D721Med (cell line): ENCODE data around the gene PTCD2.

Experiments used
- DNase-seq: peaks from one replicate; pipeline ENCODE4 v3.0.0; 2011; ENCODE audit warnings: low spot score; ENCODE audit not compliant: insufficient read length
- FAIRE-seq: peaks from 2 replicates; lab custom pipeline; 2011; peaks lifted over from hg19 to GRCh38; lab: Jason Lieb, UNC
- TF ChIP-seq, protein P1 (sequence below): IDR thresholded peaks from 2 replicates; pipeline ENCODE4 v1.5.1; 2012; ENCODE audit warnings: mild to moderate bottlenecking, control low read depth; ENCODE audit not compliant: insufficient read depth; ENCODE audit errors: missing control alignments

The PTCD2 gene

DNA sequence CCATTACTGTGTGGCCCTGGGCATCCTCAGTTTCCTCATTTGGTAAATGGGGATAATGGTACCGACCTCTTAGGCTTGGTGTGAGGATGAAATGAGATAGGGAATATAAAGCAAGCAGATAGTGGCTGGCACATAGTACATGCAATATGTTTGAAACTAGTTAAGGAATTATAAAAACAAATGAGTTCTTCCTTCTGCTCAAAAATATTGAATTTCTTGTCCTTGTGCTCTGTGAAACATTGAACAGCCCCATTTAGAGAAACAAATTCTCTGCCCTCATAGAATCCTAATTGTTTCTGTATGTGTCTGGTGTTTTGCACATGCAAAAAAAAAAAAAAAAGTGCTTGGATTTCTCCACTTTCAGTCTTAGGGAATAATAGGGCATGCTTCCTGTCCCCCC lies 39.7 kb downstream of the PTCD2 start:
- TF ChIP-seq, protein P1, sequence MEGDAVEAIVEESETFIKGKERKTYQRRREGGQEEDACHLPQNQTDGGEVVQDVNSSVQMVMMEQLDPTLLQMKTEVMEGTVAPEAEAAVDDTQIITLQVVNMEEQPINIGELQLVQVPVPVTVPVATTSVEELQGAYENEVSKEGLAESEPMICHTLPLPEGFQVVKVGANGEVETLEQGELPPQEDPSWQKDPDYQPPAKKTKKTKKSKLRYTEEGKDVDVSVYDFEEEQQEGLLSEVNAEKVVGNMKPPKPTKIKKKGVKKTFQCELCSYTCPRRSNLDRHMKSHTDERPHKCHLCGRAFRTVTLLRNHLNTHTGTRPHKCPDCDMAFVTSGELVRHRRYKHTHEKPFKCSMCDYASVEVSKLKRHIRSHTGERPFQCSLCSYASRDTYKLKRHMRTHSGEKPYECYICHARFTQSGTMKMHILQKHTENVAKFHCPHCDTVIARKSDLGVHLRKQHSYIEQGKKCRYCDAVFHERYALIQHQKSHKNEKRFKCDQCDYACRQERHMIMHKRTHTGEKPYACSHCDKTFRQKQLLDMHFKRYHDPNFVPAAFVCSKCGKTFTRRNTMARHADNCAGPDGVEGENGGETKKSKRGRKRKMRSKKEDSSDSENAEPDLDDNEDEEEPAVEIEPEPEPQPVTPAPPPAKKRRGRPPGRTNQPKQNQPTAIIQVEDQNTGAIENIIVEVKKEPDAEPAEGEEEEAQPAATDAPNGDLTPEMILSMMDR = no peak
- DNase-seq (no peak), FAIRE-seq (no peak)

DNA sequence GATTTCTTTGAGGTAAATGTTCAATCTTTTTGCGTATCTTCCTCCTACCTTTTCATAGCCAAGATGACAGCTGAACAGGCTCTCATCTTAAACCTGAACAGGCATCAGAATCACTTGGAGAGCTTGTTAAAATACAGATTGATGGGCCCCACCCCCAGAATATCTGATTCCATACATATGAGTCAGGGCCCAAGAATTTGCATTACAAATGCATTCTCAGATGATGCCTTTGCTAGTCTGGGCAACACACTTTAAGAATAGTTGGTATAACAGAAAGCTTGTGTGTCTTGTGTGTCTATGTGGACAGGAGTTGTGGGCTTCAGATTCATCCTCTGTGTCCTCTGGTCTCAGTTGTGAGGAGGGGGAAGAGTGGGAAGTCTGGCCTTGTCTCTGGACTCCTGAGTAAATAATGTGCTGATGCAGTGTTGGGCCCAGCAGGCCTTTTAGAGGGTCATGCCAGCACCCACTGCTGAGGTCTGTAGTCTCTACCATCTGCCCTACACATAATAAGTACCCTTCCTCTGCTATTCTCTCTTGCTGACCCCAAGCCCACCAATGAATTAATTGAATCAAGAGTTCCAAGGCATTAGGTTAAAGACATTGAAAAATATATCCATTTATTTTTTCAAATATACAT lies 43.1 kb downstream of the PTCD2 start:
- FAIRE-seq = no peak
- TF ChIP-seq, protein P1 = no peak

DNA sequence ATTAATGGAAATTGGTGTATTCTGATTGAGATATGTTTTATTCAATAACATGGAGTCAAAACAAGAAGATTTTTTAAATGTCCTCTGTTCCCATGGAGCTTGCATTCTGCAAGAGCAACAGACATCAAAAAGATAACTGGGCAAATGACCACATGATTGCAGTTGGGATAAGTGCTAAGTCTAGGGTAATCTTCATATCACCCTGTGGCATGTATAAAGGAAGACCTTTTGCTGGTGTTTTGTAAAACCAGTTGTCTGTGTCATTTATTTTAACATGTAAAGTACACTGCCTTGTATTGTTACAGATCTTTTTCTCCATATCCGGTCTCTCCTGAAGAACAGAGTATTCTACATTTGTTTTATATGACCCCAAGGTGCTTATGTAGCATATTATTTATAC lies 44.0 kb downstream of the PTCD2 start:
- TF ChIP-seq, protein P1 = no peak
- DNase-seq (no peak), FAIRE-seq (no peak)

More for the DNA sequence above, 43.1 kb downstream of the PTCD2 start:
- DNase-seq = no peak

DNA sequence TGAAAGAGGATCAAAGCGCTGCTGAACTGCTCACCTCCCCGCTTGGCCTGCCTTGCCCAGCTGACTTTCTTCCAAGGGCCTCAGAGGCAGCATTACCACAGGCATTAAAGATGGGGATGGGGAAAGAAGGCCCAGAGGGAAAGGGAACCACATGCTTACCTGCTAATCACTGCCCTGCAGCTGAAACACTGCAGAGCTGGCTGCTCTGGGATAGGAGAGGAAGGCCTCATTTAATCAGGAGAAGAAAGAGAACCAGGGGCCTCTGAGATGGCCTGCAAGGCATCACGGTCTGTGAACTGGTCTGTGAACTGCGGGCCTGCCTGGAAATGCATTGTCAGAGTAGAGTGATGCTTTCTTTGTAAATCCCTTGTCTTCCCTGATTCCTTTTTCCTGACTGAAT lies 44.8 kb downstream of the PTCD2 start:
- DNase-seq (no peak), FAIRE-seq (no peak)
- TF ChIP-seq, protein P1 = no peak

DNA sequence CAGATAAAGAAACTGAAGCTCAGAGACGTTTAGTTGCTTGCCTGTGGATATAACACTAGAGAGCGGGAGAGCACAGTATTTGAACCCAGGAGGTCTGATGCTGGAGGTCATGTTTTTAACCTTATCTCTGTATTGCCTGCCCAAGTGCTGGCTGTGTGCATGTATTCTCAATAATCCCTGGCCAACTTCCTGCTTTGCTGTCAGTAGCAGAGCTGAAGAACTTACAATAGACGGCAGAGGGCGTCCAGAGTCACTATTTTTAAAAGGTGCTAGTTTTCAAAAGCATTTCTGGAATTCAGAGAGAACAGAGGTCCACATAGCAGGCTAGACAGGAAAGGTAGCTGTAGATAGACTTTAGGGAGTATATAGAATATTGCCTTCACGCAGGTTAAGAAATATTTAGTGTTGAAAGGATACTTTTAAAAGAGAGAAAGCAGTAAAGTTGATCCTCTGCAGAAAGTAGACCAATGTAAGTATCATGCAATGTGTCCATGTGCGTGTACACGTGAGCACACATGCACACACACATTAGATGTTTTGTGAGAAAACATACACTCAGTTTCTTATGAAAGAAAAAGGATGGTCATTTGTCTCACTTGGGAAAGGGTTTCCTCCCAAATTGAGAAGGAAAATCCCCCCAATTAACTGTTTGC lies 46.3 kb downstream of the PTCD2 start:
- DNase-seq (no peak), FAIRE-seq (no peak)
- TF ChIP-seq, protein P1 = peak; percentile 95

DNA sequence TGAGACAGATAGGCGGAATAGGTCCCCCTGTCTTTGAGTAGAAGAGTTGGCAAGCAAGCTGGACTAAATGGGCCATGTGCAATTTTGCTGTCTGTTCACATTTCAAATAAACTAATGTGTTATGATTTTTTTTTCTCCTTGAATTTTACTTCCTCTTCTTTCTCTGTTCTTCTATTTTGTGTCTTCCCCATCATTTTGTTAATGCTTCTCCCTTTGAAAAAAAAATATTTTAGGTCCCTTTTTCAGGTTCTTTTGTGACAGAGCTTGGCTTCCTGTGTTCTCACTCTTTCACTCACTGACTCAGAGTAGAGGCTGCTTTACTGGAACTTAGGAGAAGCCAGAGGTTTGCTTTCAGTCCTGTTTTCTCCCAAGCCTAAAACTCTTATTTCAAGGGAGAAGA lies 48.1 kb downstream of the PTCD2 start:
- FAIRE-seq = no peak
- DNase-seq = no peak
- TF ChIP-seq, protein P1 = no peak

DNA sequence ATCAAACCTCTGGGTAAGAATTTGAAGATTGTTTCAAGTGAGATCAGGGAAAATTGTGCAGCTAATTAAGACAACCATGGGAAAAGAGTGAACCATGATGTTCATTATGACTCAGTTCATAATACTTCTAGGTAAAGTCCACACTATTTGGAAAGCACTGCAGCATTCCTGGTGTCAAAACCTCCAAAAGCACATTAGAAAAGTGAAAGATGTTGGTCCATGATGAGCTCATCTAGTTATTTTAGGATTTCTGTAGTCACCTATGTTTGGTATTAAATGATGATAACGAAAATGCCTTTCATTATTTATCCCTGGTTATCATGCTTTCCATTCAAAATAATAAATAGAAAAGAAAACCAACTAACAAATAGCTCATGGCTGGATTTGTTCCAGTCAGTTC lies 49.1 kb downstream of the PTCD2 start:
- DNase-seq = no peak
- TF ChIP-seq, protein P1 = no peak
- no peak for FAIRE-seq
